Activated CD8-positive, alpha-beta memory T cell treated with anti-CD3 and anti-CD28 coated beads for 4 hours (primary cell): ENCODE data around the gene FGD2.
"Not testable (repeated sequence)": the region's sequence is repeated elsewhere in the genome, so short reads cannot be mapped to it uniquely, and the experiment has no call there.

ENCODE experiments used
- DNase-seq, 2 donors: peaks; one replicate each; pipeline ENCODE4 v3.0.0-alpha.2; 2020; ENCODE audit warnings: low read depth in 2 of 2

The FGD2 gene

GRCh38 chr6:36990401-36990800 lies 15.1 kb upstream of the FGD2 start:
- not testable (repeated sequence) for DNase-seq

DNA sequence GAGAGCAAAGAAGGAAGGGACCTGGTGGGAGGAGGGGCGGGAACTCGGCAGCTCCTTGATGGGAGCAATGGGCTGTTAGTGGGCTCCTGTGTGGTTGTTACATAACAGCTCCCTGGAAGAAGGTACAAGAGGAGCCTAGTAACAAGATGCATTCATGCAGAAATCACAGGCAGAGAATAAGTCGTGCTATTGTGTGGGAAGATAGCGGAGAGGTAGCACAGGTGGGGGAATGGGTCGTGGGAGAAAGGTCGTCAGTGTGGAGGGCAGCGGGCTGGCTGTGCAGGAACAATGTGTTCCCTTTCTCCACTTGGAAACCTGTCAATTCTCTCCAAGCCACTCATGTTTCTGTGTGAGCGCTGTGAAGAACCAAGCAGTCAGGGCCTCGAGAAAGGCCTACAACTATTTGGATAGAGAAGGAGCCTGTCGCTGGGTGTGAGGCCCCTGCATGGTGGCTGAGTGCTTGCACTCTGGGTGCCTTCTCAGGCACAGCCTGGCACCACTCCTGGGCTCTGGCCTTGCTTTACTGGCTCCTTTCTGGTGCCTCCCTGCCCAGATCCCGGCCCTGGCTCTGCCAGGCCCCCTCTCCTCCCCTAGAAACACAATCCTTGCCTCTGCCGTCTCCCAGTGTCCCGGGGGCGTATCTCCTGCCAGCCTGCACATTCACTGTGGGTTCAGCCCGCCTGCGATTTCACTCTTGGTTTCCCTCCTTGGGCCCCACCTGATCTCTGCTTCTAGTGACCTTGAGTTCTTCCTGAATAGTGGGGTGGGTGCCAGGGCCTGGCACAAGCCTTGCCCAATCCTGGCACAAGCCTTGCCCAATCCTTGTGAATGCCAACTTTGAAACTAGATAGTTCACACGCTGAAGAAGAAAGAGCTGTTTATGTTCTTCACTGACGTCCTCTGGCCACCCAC lies 7.4 kb upstream of the FGD2 start:
- no peak for DNase-seq

DNA sequence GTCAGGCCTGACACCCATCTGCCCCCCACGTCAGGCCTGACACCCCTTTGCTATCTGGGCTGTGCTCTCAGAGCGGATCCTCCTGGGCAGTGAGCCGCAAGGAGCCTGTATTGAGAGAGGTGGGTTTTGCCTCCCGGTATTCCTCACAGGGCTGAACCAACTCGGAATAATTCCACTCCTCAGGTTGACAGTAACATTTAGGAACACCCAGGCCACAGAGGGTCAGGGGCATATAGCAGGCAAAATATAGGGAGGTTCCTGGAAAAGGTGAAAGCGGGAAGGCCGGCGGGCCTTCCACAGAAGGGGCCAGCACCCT lies 6.8 kb upstream of the FGD2 start:
- DNase-seq: no peak

- DNase-seq: no peak
These were observed 6.2 kb upstream of the FGD2 start for GRCh38 chr6:36999061-36999750.

GRCh38 chr6:36999751-37000125 lies 5.7 kb upstream of the FGD2 start:
- no peak for DNase-seq

GRCh38 chr6:37004044-37004980 lies 1.1 kb upstream of the FGD2 start:
- DNase-seq: no peak

GRCh38 chr6:37005827-37006567 lies 542 bp downstream of the FGD2 start:
- no peak for DNase-seq

- DNase-seq: no peak
These were observed 1.4 kb downstream of the FGD2 start for GRCh38 chr6:37006793-37007339.

DNA sequence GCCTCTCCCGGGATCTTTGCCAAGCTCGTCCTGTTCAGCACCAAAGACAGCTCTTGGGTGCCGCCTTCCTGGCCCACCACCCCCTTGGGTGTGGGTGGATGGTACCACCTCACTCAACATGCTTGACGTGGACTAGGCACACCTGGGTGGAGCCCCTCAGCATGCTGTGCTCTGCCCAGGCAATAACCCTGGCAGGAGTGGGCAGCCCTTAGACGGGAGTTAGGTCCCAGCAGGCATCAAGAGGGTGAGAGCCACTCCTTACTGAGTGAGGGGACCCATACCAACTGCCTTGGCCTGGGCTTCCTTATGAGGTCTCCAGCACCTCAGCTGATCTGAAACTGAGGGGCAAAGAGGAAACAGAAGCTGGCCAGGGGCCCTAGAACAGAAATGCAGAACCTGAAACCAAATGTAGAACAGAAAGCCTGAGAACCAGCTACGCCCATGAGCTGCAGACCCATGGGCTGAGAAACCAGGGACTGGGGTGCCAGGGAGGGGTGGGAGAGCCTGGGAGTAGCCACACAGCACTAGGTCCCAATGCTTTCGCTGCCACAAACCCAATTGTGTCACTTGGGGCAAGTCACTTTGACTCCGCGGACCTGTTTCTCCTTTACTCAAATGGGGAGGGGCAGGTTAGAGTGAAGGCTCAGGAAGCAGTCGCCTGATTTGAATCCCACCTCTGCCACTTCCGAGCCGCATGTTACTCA lies 2.0 kb downstream of the FGD2 start:
- no peak for DNase-seq

DNA sequence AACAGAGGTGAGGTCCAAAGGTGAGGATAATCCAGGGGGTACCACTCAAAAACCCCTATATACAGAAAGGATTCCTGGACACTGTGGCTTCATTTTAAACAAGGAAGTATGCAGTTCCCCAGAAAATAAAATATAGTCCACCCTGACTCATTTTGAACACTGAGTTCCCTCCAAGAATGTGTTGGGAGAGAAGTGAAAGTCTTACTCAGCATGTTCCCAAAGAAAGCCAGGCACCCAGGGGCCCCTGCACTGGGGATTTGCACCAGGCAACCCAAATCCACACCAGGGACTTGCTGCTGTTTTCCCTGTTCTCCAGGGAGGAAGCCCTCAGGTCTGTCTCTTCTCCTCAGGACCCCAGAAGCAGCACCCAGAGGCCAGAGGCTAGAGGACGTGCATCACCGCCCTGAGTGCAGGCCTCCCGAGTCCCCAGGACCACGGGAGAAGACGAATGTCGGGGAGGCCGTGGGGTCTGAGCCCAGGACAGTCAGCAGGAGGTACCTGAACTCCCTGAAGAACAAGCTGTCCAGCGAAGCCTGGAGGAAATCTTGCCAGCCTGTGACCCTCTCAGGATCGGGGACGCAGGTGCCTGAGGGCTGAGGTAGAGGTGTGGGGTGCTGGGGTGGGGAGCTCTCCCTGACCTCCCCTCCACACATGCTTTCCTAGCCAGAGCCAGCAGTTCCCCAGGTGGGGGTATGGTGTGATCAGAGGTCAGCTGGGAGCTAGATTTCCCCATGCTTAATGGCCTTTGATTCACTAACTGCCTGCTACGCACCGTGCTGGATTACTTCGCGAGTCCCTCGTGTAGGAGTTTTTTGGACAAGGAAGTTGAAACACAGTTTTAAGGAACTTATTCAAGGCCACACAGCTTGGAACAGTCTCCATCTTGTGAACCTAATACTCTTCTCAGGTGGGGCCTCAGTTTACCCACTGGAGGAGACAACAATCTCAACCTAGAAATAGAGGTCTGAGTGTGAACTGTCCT lies 3.3 kb downstream of the FGD2 start:
- no peak for DNase-seq

GRCh38 chr6:37010402-37010892 lies 5.0 kb downstream of the FGD2 start:
- no peak for DNase-seq

DNA sequence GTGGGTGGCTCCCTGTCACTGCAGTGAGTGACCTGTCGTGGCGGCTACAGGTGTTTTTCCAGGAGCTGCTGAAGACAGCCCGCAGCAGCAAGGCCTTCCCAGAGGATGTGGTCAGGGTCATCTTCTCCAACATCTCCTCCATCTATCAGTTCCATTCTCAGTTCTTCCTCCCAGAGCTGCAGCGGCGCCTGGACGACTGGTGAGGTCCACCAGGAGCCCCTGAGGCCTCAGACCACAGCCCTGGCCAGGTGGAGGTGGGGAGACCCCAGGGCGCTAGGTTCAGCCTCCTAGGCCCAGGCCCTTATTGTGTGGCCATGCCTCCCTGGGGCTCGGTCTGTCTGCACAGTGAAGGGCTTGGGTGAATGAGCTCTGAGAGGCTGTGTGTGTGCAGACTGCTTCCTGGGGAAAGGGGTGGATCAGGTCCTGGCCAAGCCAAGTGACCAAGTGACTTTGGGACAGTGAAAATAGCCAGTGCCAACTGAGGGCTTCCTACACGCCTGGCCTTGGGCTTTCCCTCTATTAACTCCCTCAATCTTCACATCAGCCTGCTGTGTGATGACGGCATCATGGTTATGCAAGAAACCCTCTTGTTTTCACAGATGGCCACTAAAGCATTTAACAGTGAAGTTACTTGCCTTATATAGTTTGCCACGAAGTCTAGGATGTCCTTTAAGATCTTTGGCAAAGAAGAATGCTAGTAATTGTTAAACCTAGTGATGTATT lies 6.4 kb downstream of the FGD2 start:
- no peak for DNase-seq

DNA sequence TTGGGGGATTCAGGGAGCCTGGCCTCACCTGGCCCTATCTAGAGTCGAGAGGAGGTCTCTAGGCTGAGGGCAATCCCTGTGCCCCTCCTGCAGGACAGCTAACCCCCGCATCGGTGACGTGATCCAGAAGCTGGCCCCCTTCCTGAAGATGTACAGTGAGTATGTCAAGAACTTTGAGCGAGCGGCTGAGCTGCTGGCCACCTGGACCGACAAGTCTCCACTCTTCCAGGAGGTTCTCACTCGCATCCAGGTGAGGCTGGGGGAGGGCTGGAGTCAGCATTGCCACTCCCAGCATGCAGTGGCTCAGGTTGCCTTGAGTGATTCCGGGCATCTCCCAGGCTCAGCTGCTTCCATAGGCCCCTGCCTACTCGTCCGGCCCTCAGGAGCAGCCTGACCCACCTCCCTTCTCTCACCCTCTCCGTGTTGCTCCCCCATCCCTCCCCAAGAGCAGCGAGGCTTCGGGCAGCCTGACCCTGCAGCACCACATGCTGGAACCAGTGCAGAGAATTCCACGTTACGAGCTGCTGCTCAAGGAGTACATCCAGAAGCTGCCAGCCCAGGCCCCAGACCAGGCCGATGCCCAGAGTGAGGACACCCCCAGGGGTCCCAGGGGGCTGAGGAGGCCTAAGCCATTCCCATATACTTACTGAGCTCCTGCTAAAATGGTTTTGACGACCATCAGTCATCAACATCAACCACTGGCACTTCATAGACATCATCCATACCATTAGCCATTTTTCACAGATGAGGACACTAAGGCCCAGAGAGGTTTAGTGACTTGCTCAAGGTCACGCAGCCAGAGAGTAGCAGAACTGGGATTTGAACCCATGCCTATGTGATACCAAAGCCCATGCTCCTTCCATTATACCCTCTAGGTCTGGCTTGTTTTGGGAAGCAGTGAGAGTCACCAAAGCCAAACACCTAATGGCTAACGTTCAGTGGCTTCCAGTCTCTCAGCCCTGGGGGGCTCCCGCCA lies 8.3 kb downstream of the FGD2 start:
- no peak for DNase-seq

DNA sequence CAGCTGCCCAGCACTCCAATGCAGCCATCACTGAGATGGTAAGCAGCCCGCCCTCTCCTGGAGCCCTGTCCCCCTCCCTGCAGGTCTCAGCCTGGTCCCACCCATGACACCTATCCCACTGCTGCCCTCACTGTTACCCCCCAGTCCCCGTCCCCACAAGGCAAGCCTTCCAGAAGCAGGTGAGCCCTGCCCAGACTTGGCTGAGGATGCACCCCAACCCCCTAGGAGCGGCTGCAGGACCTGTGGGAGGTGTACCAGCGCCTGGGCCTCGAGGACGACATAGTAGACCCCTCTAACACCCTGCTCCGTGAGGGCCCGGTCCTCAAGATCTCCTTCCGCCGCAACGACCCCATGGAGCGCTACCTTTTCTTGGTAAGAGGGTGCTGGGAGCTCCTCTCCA lies 9.2 kb downstream of the FGD2 start:
- no peak for DNase-seq

- DNase-seq: no peak
These were observed 10.1 kb downstream of the FGD2 start for GRCh38 chr6:37015532-37015931.

GRCh38 chr6:37016995-37017394 lies 11.5 kb downstream of the FGD2 start:
- no peak for DNase-seq

- DNase-seq: no peak
These were observed 12.2 kb downstream of the FGD2 start for GRCh38 chr6:37017606-37018197.
